ENCODE measurements around the gene PAQR8.

Gene PAQR8, protein sequence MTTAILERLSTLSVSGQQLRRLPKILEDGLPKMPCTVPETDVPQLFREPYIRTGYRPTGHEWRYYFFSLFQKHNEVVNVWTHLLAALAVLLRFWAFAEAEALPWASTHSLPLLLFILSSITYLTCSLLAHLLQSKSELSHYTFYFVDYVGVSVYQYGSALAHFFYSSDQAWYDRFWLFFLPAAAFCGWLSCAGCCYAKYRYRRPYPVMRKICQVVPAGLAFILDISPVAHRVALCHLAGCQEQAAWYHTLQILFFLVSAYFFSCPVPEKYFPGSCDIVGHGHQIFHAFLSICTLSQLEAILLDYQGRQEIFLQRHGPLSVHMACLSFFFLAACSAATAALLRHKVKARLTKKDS

DNA sequence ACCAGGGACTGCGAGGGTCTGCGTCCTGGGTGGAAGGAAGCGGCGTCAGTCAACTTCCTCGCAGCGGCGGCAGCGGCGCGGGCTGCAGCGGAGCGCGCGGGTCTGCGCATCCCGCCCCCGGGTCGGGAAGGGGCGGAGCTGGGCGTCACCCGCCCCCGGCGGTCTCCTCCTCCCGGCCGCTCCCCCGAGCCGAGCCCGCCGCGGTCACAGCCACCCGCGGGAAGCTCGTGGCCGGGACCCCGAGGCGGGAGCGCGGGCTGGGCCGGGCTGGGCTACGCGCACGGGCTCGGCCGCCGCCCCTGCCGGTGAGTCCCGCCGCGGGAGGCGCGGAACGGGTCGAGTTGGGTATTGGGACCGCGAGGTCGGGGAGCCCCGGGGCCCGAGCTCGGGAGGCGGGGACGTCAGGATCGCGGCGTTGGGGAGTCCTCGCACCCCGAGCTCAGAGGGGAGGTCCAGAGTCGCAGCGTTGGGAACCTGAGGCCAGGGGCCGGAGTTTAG is at the start of gene PAQR8:
PAQR8 (plus strand) TSS at position 207 of the 498 bp plus-strand sequence. CDS start 41,063 bp downstream, outside the sequence.
- DNase-seq, result peak; percentile 81
- Mint-ChIP-seq H3K4me1 (peaks cover 44% of the 10 kb centered on the region), H3K36me3 (ENCODE audit: low read depth) (no peaks in the 10 kb centered on the region), H3K9me3 (no peaks in the 10 kb centered on the region), H3K27me3 (ENCODE audit: low read depth, poor library complexity) (peaks cover 21% of the 10 kb centered on the region), H3K27ac (peak within 1 kb of the TSS; percentile 84), H3K4me3 (peak within 1 kb of the TSS; percentile 98)
- TF ChIP-seq, protein P1, sequence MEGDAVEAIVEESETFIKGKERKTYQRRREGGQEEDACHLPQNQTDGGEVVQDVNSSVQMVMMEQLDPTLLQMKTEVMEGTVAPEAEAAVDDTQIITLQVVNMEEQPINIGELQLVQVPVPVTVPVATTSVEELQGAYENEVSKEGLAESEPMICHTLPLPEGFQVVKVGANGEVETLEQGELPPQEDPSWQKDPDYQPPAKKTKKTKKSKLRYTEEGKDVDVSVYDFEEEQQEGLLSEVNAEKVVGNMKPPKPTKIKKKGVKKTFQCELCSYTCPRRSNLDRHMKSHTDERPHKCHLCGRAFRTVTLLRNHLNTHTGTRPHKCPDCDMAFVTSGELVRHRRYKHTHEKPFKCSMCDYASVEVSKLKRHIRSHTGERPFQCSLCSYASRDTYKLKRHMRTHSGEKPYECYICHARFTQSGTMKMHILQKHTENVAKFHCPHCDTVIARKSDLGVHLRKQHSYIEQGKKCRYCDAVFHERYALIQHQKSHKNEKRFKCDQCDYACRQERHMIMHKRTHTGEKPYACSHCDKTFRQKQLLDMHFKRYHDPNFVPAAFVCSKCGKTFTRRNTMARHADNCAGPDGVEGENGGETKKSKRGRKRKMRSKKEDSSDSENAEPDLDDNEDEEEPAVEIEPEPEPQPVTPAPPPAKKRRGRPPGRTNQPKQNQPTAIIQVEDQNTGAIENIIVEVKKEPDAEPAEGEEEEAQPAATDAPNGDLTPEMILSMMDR (IDR thresholded peaks at IDR 0.05), result no peak

DNA sequence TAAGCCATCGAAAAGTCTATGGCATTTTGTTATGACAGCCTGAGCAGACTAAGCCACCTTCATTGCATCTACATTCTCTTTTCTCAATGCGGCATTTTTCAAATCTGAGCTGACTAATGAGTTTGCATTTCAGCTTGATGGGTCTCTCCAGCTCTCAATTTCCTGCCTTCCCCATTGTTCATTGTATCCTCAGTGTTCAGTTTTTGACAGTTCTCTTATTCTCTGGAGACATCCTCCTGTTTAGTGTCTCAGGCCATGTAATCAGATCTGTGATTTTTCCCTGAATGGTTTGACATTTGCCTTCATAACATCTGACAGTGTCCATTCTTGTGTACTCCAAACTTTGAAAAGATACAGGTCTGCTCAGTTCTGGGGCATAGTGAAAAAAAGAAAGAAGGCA is 49.5 kb upstream of the PAQR8 start:
- Mint-ChIP-seq H3K4me3 (no peak overlapping the region), H3K27me3 (ENCODE audit: low read depth, poor library complexity) (peaks cover 10% of the 10 kb centered on the region)

DNA sequence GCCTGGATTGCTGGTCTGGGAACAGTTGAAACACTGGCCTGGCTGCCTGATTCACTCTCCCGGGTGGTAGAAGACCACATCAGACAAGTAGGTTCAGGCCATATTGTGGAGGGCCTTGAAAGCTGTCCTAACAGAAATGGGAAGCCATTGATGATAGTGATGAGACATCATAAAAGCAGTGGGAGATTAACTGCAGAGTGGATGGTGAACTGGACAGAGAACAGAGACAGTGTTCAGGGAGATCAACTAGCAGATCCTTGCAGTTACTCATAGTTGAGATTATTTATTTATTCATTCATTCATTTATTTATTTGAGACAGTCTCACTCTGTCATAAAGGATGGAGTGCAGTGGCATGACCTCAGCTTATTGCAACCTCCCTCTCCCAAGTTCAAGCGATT is 47.2 kb upstream of the PAQR8 start:
- Mint-ChIP-seq H3K4me3 (no peak overlapping the region), H3K36me3 (ENCODE audit: low read depth) (no peaks in the 10 kb centered on the region), H3K9me3 (no peaks in the 10 kb centered on the region), H3K4me1 (no peaks in the 10 kb centered on the region), H3K27ac (no peak overlapping the region), H3K27me3 (ENCODE audit: low read depth, poor library complexity) (peaks cover 3% of the 10 kb centered on the region)
- DNase-seq, result no peak
- TF ChIP-seq, protein P1 (IDR thresholded peaks at IDR 0.05), result no peak

More for the DNA sequence above, 49.5 kb upstream of the PAQR8 start:
- Mint-ChIP-seq H3K36me3 (ENCODE audit: low read depth) (no peaks in the 10 kb centered on the region), H3K9me3 (no peaks in the 10 kb centered on the region), H3K4me1 (peaks cover 7% of the 10 kb centered on the region), H3K27ac (no peak overlapping the region)
- no peak for DNase-seq
- TF ChIP-seq, protein P1 (IDR thresholded peaks at IDR 0.05), result no peak

- peaks cover 4% of the 10 kb centered on the region for H3K4me1 Mint-ChIP-seq
- no peak overlapping the region for H3K4me3 Mint-ChIP-seq
- no peaks in the 10 kb centered on the region for H3K36me3 Mint-ChIP-seq (ENCODE audit: low read depth)
- H3K9me3 Mint-ChIP-seq, result no peaks in the 10 kb centered on the region
- peaks cover 3% of the 10 kb centered on the region for H3K27me3 Mint-ChIP-seq (ENCODE audit: low read depth, poor library complexity)
- H3K27ac Mint-ChIP-seq, result no peak overlapping the region
- TF ChIP-seq, protein P1 (IDR thresholded peaks at IDR 0.05), result no peak
- no peak for DNase-seq
Observed at GRCh38 chr6:52317211-52317610, 44.7 kb upstream of the PAQR8 start.

- Mint-ChIP-seq H3K4me3 (no peak overlapping the region), H3K36me3 (ENCODE audit: low read depth) (no peaks in the 10 kb centered on the region), H3K4me1 (peaks cover 6% of the 10 kb centered on the region), H3K9me3 (no peaks in the 10 kb centered on the region), H3K27ac (no peak overlapping the region), H3K27me3 (ENCODE audit: low read depth, poor library complexity) (peaks cover 3% of the 10 kb centered on the region)
- TF ChIP-seq, protein P1 (IDR thresholded peaks at IDR 0.05), result no peak
- DNase-seq, result no peak
Observed at GRCh38 chr6:52317841-52318581, 43.9 kb upstream of the PAQR8 start.

All from nephron progenitor cell (in vitro differentiated cells).